ENCODE measurements around the gene CCDC122. TPM values are rescaled to one million over a fixed set of nuclear protein-coding genes. Genes with fewer than 3 reads are reported as not detected.

CCDC122 gene
- total and polyA plus RNA-seq, 9 of the 15 experiments (the other 6 are each of a cell fraction or from before 2014, with no cell fraction given): not detected

GRCh38 chr13:43872181-43872580 is 7.4 kb downstream of the CCDC122 start:
- Histone ChIP-seq H3K4me2 (ENCODE audit: insufficient read depth, low read length) (no peak overlapping the region), H2AFZ (ENCODE audit: low read depth, low read length) (no peak overlapping the region), H4K20me1 (replicated peaks; ENCODE audit: control insufficient read depth, insufficient read depth, low read length) (no peaks in the 10 kb centered on the region), H3K27me3 (ENCODE audit: control insufficient read depth in 2 of 2, insufficient read depth in 2 of 2, low read length in 2 of 2) (no peaks in the 10 kb centered on the region), H3K79me2 (ENCODE audit: control insufficient read depth, insufficient read depth, low read length) (no peaks in the 10 kb centered on the region), H3K27ac (ENCODE audit: extremely low read depth, low read depth, low read length) (no peak overlapping the region), H3K4me1 (replicated peaks in 1 of 2; ENCODE audit: control insufficient read depth in 2 of 2, insufficient read depth in 2 of 2, low read length in 2 of 2) (no peaks in the 10 kb centered on the region), H3K9me1 (ENCODE audit: control insufficient read depth, insufficient read depth, low read length) (no peaks in the 10 kb centered on the region), H3K36me3 (ENCODE audit: control insufficient read depth, insufficient read depth, low read length) (no peaks in the 10 kb centered on the region), H3K9me3 (replicated peaks; ENCODE audit: control insufficient read depth, insufficient read depth, low read depth, low read length) (no peaks in the 10 kb centered on the region), H3K4me3 (no peak overlapping the region), H3K9ac (ENCODE audit: insufficient read depth in 1 of 2, low read depth in 2 of 2, low read length in 2 of 2) (no peak overlapping the region)
- FAIRE-seq (no peak), ATAC-seq (no peak), DNase-seq (ENCODE audit: extremely low read depth in 1 of 4, low spot score in 3 of 4) (no peak)
- 0% methylated on average over 1 of the region's 1 CpG for WGBS (ENCODE audit: insufficient coverage, low coverage, missing lambda C conversion rate)
- intact Hi-C loops (cut with micrococcal nuclease) (no loop called here), in situ Hi-C loops (cut with MboI) (no loop called here)
- BruUV-seq (replicated peaks): no TSS peak
- ChIA-PET CTCF (ENCODE audit: low intra/inter-chr PET ratio) (no interaction called here), POLR2A (no interaction called here)
- no peak for TF ChIP-seq PCBP2 (IDR thresholded peaks at IDR 0.05; ENCODE audit: low read depth, low read length, poor library complexity, severe bottlenecking)
- TF ChIP-seq ETV6 (IDR thresholded peaks at IDR 0.05; ENCODE audit: borderline replicate concordance in 1 of 2, low read depth in 2 of 2, low read length in 1 of 2): no peak
- TF ChIP-seq ETV6 (CRISPR knock-in tag; IDR thresholded peaks at IDR 0.05; ENCODE audit: borderline replicate concordance): no peak
- TF ChIP-seq E2F5 (CRISPR knock-in tag; IDR thresholded peaks at IDR 0.05): no peak
- TF ChIP-seq ZNF324 (CRISPR knock-in tag; IDR thresholded peaks at IDR 0.05): no peak
- no peak for TF ChIP-seq USF1 (CRISPR knock-in tag; IDR thresholded peaks at IDR 0.05)
- no peak for TF ChIP-seq HMG20B (CRISPR knock-in tag; IDR thresholded peaks at IDR 0.05)
- TF ChIP-seq SIN3B (IDR thresholded peaks at IDR 0.05; ENCODE audit: low read depth): no peak
- TF ChIP-seq TEAD4 (IDR thresholded peaks at IDR 0.05; ENCODE audit: low read length): no peak
- TF ChIP-seq TEAD4 (CRISPR knock-in tag; IDR thresholded peaks at IDR 0.05; ENCODE audit: borderline replicate concordance): no peak
- TF ChIP-seq ZNF12 (CRISPR knock-in tag; IDR thresholded peaks at IDR 0.05): no peak
- TF ChIP-seq PTTG1 (tag; IDR thresholded peaks at IDR 0.05; ENCODE audit: low read depth): no peak
- no peak for TF ChIP-seq MEF2A (IDR thresholded peaks at IDR 0.05; ENCODE audit: control insufficient read depth, low read depth, low read length)
- no peak for TF ChIP-seq ZNF407 (IDR thresholded peaks at IDR 0.05; ENCODE audit: low read depth)
- no peak for TF ChIP-seq ZNF695 (CRISPR knock-in tag; IDR thresholded peaks at IDR 0.05)

Data from K562 (cell line).